Transverse colon (tissue), 3 donors: ENCODE measurements around the gene TLN1.
A peak's percentile ranks its signal among the peaks of the same experiment; 100 is the strongest.

Experiments used
- POLR2A ChIP-seq: fragments of 450-650 bp; IDR thresholded peaks from one replicate; pipeline ENCODE4 v1.6.1; 2016; ENCODE audit warnings: antibody characterized with exemption, mild to moderate bottlenecking, moderate library complexity
- POLR2AphosphoS5 ChIP-seq, 3 donors: sonication (generic); formaldehyde crosslinking; IDR thresholded peaks; one replicate each; pipeline ENCODE4 v1.6.1; 2016; ENCODE audit warnings: antibody characterized with exemption in 3 of 3

DNA sequence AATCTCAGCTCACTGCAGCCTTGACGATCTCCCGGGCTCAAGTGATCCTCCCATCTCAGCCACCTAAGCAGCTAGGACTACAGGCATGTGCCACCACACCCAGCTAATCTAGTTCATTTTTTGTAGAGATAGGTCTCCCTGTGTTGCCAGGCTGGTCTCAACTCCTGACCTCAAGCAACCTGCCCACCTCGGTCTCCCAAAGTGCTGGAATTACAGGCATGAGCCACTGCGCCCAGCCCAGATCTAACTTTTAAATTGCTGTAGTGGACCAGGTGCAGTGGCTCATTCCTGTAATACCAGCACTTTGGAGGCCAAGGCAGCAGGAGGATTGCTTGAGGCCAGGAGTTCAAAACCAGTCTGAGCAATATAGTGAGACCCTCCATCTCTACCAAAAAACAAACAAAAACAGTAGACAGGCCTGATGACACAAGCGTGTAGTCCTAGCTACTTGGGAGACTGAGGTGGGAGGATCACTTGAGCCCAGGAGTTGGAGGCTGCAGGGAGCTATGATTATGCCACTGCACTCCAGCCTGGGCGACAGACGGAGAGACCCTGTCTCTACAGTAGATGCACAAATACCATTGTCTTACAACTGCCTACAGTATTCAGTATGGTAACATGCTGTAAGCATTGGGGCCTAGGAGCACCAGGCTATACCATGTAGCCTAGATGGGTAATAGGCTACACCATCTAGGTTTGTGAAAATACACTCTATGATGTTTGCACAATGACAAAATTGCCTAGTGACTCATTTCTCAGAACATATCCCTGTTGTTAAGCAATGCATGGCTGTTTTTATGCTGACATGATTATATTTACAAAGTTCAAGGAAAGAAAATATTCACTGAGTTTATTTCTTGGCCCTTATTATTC is 79.8 kb downstream of the TLN1 start:
- TF ChIP-seq POLR2A (no peak), POLR2AphosphoS5 (IDR thresholded peaks at IDR 0.05) (peak in 2 of 3 donors; percentile 40 to 46)
